GM21529 (cell line): ENCODE measurements around the gene RB1.
"Not testable (repeated sequence)": the region's sequence is repeated elsewhere in the genome, so short reads cannot be mapped to it uniquely, and the experiment has no call there.

Source experiments
- ATAC-seq: cut with Tn5 transposase; IDR thresholded peaks from one replicate; pipeline ENCODE4 v1.9.1; 2021; ENCODE audit not compliant: unreplicated experiment

Gene RB1

DNA sequence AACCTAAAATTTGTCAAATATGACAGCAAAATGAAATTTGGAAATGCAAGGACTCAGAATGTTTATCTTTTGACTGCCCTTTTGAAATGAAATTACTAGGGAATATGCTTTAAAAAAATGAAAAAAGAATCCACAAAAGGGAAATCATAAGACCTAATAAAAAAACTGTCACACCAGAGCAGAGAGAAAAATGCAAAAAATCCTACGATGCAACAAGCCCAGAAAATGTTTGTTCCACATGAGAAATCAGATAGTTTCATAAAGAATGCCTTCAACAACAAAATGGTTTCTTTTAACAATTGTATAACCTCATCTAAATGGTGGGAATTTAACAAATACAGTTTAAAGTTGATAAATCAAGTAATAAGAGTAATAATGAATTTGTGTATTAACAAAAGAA lies 101.4 kb downstream of the RB1 start:
- no peak for ATAC-seq

DNA sequence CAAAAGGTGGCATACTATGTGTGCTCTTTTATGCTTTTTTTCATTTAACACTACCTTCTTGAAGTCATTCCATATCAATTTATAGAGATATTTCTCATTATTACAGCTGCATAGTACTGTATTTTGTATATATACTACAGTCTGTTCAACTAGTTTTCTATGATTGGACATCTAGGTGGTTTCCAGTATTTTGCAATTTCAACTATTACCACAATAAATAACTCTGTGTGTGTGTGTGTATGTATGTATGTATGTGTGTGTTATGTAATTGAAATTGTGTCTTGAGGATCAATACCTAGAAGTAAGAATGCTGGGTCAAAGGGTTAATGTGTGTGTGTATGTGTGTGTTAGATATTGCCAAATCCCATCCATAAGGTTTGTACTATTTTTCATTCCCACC lies 102.3 kb downstream of the RB1 start:
- ATAC-seq = no peak

- ATAC-seq = no peak
Observed at GRCh38 chr13:48410199-48410598, 106.6 kb downstream of the RB1 start.

- ATAC-seq = no peak
Observed at GRCh38 chr13:48411147-48411794, 107.7 kb downstream of the RB1 start.

DNA sequence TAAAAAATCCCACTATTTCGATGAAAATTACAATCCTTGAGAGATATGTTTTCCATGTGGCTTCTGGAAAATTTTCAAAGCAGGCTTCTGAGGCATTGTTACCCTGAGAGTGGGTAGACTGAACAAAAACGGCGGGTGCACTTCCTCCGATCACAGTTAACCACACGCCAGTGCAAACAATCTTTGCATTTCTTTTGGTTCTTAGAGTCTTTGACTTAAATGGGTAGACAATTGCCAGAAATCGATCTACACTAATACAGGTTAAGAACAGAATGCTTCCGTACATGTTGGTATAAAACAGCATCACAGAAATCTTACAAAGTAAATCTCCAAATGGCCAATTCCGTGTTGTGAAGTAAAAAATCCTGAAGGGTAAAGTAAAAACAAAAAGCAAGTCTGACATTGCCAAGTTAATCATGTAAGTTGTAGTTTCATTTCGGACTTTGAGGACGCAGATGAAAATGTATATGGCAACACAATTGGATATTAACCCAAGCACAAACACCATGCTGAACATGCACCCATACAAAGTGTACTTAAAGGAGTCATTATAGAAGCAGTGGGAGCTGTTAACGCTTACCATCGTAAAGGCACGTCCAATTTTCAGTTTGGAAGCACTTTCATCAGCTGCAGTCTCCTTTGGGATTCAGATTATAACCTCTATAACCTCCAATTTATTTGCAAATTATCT lies 108.4 kb downstream of the RB1 start:
- no peak for ATAC-seq

DNA sequence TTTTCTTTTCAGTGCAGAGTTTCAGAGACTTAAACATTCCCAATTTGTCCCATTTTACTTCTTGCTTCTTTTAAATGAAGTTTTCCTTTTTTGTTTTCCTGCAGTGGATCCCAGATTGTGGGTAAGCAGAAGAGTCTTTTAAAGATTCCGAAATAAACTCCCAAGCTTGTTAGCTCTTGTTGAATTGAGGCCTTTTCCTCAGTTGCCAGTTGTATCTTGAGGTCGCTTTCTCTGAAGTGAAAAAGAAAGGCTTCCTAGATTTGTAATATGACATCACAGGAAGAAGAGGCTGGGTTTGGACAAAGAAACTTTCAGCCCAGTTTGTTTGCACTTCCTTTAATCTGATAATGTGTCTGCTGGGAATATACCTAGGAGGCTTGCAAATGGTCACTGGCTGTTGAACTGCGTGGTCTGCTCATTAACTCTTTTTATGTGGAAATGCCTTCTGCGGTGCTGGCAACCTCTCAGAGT lies 109.4 kb downstream of the RB1 start, which contains the start of gene LPAR6:
LPAR6 (minus strand) TSS at position 233 of the 471 bp plus-strand sequence. CDS start 690 bp downstream, outside the sequence.
- no peak for ATAC-seq

- ATAC-seq = no peak
Observed at GRCh38 chr13:48414501-48414900, 111.0 kb downstream of the RB1 start.

DNA sequence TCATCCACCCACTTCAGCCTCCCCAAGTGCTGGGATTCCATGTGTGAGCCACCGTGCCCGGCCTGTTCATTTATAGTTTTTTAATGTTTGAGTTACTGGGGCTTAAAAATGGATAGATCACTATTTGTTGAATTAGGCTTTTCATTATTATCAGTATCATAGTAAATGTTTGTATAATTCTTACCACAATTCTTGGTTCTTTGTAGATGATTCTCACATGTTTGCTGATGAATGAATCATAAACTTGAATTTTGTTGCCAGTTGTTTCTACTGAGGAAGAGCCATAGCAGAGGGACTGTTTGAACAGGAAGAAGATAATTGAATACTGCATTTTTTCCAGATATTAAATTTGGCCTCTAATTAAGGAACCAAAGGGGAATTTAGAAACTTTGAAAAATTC lies 112.0 kb downstream of the RB1 start:
- ATAC-seq = no peak

DNA sequence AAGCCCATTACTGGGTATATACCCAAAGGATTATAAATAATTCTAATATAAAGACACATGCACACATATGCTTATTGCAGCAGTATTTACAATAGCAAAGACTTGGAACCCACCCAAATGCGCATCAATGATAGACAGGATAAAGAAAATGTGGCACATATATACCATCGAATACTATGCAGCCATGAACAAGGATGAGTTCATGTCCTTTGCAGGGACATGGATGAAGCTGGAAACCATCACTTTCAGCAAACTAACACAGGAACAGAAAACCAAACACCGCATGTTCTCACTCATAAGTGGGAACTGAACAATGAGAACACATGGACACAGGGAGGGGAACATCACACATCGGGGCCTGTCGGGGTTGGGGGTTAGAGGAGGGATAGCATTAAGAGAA lies 118.5 kb downstream of the RB1 start:
- not testable (repeated sequence) for ATAC-seq

DNA sequence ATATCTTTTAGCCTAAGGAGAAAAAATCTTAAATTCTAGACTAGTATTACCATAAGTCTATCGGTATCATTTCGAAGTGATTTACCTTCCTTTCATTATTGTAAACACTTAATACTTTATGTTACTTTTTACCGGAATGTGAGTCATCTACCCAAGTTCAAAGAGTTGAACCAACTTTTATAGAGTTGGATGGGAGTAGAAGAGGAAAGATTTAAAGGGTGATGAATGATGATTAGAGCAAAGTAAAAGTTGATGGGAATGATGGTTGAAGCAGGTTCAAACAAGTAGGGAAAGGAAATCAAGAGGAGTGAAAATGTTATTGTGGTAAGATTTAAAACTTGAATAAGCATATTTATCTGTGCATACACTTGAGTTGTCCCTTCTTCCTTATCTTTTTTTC lies 120.7 kb downstream of the RB1 start:
- ATAC-seq = no peak

GRCh38 chr13:48426052-48426451 lies 122.5 kb downstream of the RB1 start:
- ATAC-seq = no peak

- ATAC-seq = not testable (repeated sequence)
Observed at GRCh38 chr13:48426755-48427298, 123.3 kb downstream of the RB1 start.

DNA sequence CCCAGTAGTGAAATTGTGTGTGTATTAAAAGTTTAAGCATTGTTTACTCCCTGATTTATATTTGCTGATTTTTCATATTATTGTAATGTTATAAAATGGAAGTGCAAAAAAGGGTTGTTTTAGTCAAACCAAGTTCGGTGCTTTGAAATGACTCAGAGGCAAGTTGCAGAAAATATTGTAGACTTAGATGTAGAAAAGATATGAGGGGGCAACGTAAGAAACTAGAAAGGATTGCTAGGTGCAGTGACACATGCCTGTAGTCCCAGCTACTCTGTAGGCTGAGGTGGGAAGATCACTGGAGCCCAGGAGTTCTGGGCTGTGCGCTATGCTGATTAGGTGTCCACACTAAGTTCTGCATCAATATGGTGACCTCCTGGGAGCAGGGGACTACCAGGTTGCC lies 125.5 kb downstream of the RB1 start:
- no peak for ATAC-seq

- no peak for ATAC-seq
Observed at GRCh38 chr13:48429886-48430285, 126.3 kb downstream of the RB1 start.

- ATAC-seq = no peak
Observed at GRCh38 chr13:48431431-48431830, 127.9 kb downstream of the RB1 start.

GRCh38 chr13:48431987-48432615 lies 128.6 kb downstream of the RB1 start:
- ATAC-seq = no peak

- no peak for ATAC-seq
Observed at GRCh38 chr13:48434200-48434599, 130.6 kb downstream of the RB1 start.

DNA sequence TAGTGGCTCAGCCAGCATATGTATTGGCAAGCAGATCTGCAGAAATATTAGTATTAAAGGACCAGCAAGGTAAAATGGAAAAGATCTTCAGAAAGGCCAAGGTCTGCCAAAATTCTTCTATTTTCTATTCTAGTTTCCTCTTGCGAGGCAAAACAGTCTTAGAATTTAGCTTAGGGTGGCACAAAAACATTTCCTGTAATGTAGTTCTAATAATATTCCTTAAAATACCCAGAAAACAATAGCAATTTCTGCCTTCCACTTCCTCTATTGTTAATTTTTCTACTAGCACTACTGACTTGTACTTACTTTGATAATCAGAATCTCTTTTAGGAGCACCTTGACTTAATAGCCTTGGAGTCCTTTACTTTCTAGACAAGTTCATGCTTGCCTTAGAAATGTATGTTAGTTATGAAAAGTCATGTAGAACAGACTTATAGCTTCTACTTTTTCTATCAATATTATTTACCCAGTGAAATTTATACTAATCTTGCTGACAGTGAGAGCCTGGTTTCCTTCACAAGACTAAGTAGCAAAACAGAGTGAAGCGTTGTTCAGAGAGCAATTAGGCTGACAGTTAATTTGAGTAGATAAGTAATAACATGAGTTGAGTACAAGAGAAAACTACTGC lies 133.2 kb downstream of the RB1 start:
- ATAC-seq = no peak

- ATAC-seq = no peak
Observed at GRCh38 chr13:48437371-48437770, 133.8 kb downstream of the RB1 start.

GRCh38 chr13:48443442-48444208 lies 140.1 kb downstream of the RB1 start:
- no peak for ATAC-seq

DNA sequence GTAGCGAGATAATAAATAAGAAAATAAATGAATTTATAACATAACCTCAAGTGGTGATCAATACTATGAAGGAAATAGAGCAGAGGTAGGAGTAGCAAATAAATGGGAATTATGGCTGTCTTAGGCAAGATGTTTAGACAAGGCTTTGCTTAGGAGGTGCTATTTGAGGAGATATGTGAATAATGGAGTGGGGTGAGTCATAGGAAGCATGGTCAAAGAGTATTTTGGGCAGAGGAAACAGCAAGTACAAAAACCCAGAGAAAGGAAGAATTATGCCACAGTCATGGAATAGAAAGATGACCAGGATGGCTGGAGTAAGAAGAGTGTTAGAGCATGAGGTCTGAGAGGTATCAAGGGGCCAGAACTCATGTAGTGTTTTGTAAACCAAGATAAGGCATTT lies 142.9 kb downstream of the RB1 start:
- no peak for ATAC-seq
